GM19239 (cell line): ENCODE data around the gene SF3A1.
"Not testable (repeated sequence)": the region's sequence is repeated elsewhere in the genome, so short reads cannot be mapped to it uniquely, and the experiment has no call there.

Experiments
- DNase-seq: peaks from one replicate; pipeline ENCODE4 v3.0.0; 2011; ENCODE audit warnings: low spot score; ENCODE audit not compliant: insufficient read length
- FAIRE-seq: peaks from 2 replicates; lab custom pipeline; 2011; peaks lifted over from hg19 to GRCh38; lab: Jason Lieb, UNC

Gene SF3A1

GRCh38 chr22:30356449-30357235, at the start of gene SF3A1, which contains the start of gene CCDC157:
SF3A1 (minus strand) TSS chr22:30356894; CDS start chr22:30356792, 102 bp downstream.
CCDC157 (plus strand) TSS chr22:30357007; CDS start chr22:30366001, 8,994 bp downstream.
- peak; percentile 96 for FAIRE-seq
- peak; percentile 94 for DNase-seq

- DNase-seq (no peak), FAIRE-seq (no peak)
Observed at GRCh38 chr22:30406400-30406799, 49.7 kb upstream of the SF3A1 start.

- DNase-seq: no peak
- no peak for FAIRE-seq
Observed at GRCh38 chr22:30405731-30406130, 49.0 kb upstream of the SF3A1 start.

GRCh38 chr22:30404307-30404706, 47.6 kb upstream of the SF3A1 start:
- DNase-seq: no peak
- FAIRE-seq: no peak

GRCh38 chr22:30402766-30403104, 46.0 kb upstream of the SF3A1 start:
- FAIRE-seq, DNase-seq: not testable (repeated sequence)

- no peak for FAIRE-seq
Observed at GRCh38 chr22:30402028-30402765, 45.5 kb upstream of the SF3A1 start.

GRCh38 chr22:30401024-30401423, 44.3 kb upstream of the SF3A1 start:
- not testable (repeated sequence) for DNase-seq, FAIRE-seq

More at GRCh38 chr22:30402028-30402765, 45.5 kb upstream of the SF3A1 start:
- DNase-seq: no peak

- FAIRE-seq: no peak
- no peak for DNase-seq
Observed at GRCh38 chr22:30400159-30400558, 43.5 kb upstream of the SF3A1 start.

- DNase-seq (no peak), FAIRE-seq (no peak)
Observed at GRCh38 chr22:30399718-30400117, 43.0 kb upstream of the SF3A1 start.

GRCh38 chr22:30398685-30399680, 42.3 kb upstream of the SF3A1 start:
- FAIRE-seq: no peak
- no peak for DNase-seq

GRCh38 chr22:30397656-30398635, 41.3 kb upstream of the SF3A1 start:
- FAIRE-seq (no peak), DNase-seq (no peak)

- DNase-seq (no peak), FAIRE-seq (peak; percentile 48)
Observed at GRCh38 chr22:30396871-30397655, 40.4 kb upstream of the SF3A1 start, which contains the start of gene SEC14L2. SEC14L2 (plus strand) TSS chr22:30397018; CDS start chr22:30397117, 99 bp downstream.

- DNase-seq: no peak
Observed at GRCh38 chr22:30393885-30394284, 37.2 kb upstream of the SF3A1 start.

GRCh38 chr22:30393322-30393680, 36.6 kb upstream of the SF3A1 start:
- DNase-seq: no peak
- no peak for FAIRE-seq

More at GRCh38 chr22:30393885-30394284, 37.2 kb upstream of the SF3A1 start:
- FAIRE-seq: no peak

- FAIRE-seq: peak; percentile 37
Observed at GRCh38 chr22:30392661-30393321, 36.1 kb upstream of the SF3A1 start.

GRCh38 chr22:30390974-30391691, 34.4 kb upstream of the SF3A1 start:
- DNase-seq (peak; percentile 76), FAIRE-seq (peak; percentile 95)

More at GRCh38 chr22:30392661-30393321, 36.1 kb upstream of the SF3A1 start:
- peak; percentile 44 for DNase-seq
